Gastrocnemius medialis (tissue), 4 donors: ENCODE measurements around the gene GPC6.

Experiments
- CTCF ChIP-seq, 5 experiments: fragments of 450-650 bp in 3 of 5; fragments of 200-600 bp in 2 of 5; sonication (generic) in 2 of 5; IDR thresholded peaks in 4 of 5; conservative IDR thresholded peaks in 1 of 5; 1 replicate in 4 of 5; 2 replicates in 1 of 5; pipeline ENCODE4 v1.5.1; 2016 to 2019; ENCODE audit warnings: antibody characterized with exemption in 5 of 5, mild to moderate bottlenecking in 3 of 5, moderate library complexity in 3 of 5
- POLR2A ChIP-seq, 2 donors: fragments of 450-650 bp; IDR thresholded peaks; one replicate each; pipeline ENCODE4 v1.6.1; 2017; ENCODE audit warnings: antibody characterized with exemption in 2 of 2, mild to moderate bottlenecking in 2 of 2, moderate library complexity in 2 of 2

GRCh38 chr13:93824286-93824685 lies 597.7 kb downstream of the GPC6 start:
- TF ChIP-seq CTCF (IDR thresholded peaks at IDR 0.05 in 4 of 5, conservative IDR thresholded peaks at IDR 0.05 in 1 of 5) (no peak), POLR2A (IDR thresholded peaks at IDR 0.05) (no peak)
